Ishikawa (cell line): ENCODE data around the gene ANKRD28.

Experiments
- CEBPB ChIP-seq: IDR thresholded peaks from 2 replicates; pipeline ENCODE4 v1.6.1; 2012
- CREB1 ChIP-seq: IDR thresholded peaks from 2 replicates; pipeline ENCODE4 v1.6.1; 2012; ENCODE audit warnings: low read depth
- EGR1 ChIP-seq: IDR thresholded peaks from 2 replicates; pipeline ENCODE4 v1.6.1; 2012
- EP300 ChIP-seq: IDR thresholded peaks from 2 replicates; pipeline ENCODE4 v1.6.1; 2012; ENCODE audit warnings: borderline replicate concordance
- FOXM1 ChIP-seq: IDR thresholded peaks from 2 replicates; pipeline ENCODE4 v1.6.1; 2012; ENCODE audit warnings: low read depth, borderline replicate concordance
- MAX ChIP-seq: IDR thresholded peaks from 2 replicates; pipeline ENCODE4 v1.6.1; 2012
- NFIC ChIP-seq: IDR thresholded peaks from 2 replicates; pipeline ENCODE4 v1.6.1; 2012
- RAD21 ChIP-seq: IDR thresholded peaks from 2 replicates; pipeline ENCODE4 v1.6.1; 2012; ENCODE audit warnings: low read depth
- TAF1 ChIP-seq: IDR thresholded peaks from 2 replicates; pipeline ENCODE4 v1.6.1; 2012; ENCODE audit warnings: low read depth, mild to moderate bottlenecking
- TCF12 ChIP-seq: IDR thresholded peaks from 2 replicates; pipeline ENCODE4 v1.6.1; 2012; ENCODE audit warnings: low read depth
- TEAD4 ChIP-seq: IDR thresholded peaks from 2 replicates; pipeline ENCODE4 v1.6.1; 2012
- YY1 ChIP-seq: IDR thresholded peaks from 2 replicates; pipeline ENCODE4 v1.6.1; 2012; ENCODE audit warnings: low read depth
- ZBTB7A ChIP-seq: IDR thresholded peaks from 2 replicates; pipeline ENCODE4 v1.6.1; 2012; ENCODE audit warnings: low read depth
- TF ChIP-seq, protein P1 (sequence below): IDR thresholded peaks from 2 replicates; pipeline ENCODE4 v1.6.1; 2012; ENCODE audit warnings: low read depth, mild to moderate bottlenecking
- TF ChIP-seq, protein P2 (sequence below): IDR thresholded peaks from 2 replicates; pipeline ENCODE4 v1.6.1; 2012

Gene ANKRD28

DNA sequence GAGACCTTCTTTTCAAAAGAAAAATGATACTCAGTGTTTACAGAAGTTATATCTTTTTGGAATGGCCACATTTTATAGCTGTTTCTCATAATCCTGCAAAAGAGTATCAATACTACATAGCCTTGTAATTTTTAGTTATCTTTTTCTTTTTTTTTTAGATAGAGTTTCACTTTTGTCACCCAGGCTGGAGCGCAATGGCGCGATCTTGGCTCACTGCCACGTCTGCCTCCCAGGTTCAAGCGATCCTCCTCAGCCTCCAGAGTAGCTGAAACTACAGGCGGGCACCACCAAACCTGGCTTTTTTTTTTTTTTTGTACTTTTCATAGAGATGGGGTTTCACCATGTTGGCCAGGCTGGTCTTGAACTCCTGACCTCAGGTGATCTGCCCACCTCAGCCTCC is 53.6 kb downstream of the ANKRD28 start:
- no peak for TF ChIP-seq TEAD4
- no peak for TF ChIP-seq EGR1

GRCh38 chr3:15743587-15744009 is 54.2 kb downstream of the ANKRD28 start:
- no peak for TF ChIP-seq YY1
- TF ChIP-seq, protein P1, sequence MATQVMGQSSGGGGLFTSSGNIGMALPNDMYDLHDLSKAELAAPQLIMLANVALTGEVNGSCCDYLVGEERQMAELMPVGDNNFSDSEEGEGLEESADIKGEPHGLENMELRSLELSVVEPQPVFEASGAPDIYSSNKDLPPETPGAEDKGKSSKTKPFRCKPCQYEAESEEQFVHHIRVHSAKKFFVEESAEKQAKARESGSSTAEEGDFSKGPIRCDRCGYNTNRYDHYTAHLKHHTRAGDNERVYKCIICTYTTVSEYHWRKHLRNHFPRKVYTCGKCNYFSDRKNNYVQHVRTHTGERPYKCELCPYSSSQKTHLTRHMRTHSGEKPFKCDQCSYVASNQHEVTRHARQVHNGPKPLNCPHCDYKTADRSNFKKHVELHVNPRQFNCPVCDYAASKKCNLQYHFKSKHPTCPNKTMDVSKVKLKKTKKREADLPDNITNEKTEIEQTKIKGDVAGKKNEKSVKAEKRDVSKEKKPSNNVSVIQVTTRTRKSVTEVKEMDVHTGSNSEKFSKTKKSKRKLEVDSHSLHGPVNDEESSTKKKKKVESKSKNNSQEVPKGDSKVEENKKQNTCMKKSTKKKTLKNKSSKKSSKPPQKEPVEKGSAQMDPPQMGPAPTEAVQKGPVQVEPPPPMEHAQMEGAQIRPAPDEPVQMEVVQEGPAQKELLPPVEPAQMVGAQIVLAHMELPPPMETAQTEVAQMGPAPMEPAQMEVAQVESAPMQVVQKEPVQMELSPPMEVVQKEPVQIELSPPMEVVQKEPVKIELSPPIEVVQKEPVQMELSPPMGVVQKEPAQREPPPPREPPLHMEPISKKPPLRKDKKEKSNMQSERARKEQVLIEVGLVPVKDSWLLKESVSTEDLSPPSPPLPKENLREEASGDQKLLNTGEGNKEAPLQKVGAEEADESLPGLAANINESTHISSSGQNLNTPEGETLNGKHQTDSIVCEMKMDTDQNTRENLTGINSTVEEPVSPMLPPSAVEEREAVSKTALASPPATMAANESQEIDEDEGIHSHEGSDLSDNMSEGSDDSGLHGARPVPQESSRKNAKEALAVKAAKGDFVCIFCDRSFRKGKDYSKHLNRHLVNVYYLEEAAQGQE = no peak

GRCh38 chr3:15731024-15731423 is 66.8 kb downstream of the ANKRD28 start:
- no peak for TF ChIP-seq EP300
- TF ChIP-seq RAD21 = no peak
- no peak for TF ChIP-seq EGR1
- TF ChIP-seq, protein P1 = no peak
- no peak for TF ChIP-seq CREB1
- TF ChIP-seq, protein P2, sequence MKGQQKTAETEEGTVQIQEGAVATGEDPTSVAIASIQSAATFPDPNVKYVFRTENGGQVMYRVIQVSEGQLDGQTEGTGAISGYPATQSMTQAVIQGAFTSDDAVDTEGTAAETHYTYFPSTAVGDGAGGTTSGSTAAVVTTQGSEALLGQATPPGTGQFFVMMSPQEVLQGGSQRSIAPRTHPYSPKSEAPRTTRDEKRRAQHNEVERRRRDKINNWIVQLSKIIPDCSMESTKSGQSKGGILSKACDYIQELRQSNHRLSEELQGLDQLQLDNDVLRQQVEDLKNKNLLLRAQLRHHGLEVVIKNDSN = no peak
- no peak for TF ChIP-seq ZBTB7A
- TF ChIP-seq FOXM1 = no peak
- TF ChIP-seq NFIC = no peak
- no peak for TF ChIP-seq TCF12
- TF ChIP-seq TAF1 = no peak
- TF ChIP-seq TEAD4 = no peak
- no peak for TF ChIP-seq YY1
- TF ChIP-seq MAX = no peak

DNA sequence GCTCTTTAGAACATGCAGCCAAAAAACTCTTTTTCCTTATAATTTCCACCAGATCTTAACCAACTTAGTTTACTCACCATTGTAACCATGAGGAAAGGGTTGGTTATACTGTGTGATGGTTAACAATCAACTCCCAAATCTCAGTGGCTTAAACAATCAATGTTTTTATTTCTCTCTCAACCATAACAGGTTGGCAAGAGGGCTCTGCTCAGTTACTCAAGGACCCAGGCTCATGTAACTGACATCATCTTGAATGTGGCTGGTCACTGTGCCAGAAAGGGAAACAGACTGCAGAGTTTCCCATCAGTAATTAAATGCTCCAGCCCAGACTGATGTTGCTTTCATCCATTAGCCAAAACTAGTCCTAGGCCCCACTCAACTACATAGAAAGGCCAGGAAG is 69.0 kb downstream of the ANKRD28 start:
- TF ChIP-seq ZBTB7A (no peak), EGR1 (no peak), EP300 (no peak)
- TF ChIP-seq, protein P1 = no peak

- TF ChIP-seq CEBPB = no peak
- no peak for TF ChIP-seq ZBTB7A
- no peak for TF ChIP-seq RAD21
- TF ChIP-seq EGR1 = no peak
- TF ChIP-seq, protein P2 = no peak
- TF ChIP-seq, protein P1 = no peak
- TF ChIP-seq YY1 = no peak
- TF ChIP-seq TAF1 = no peak
- TF ChIP-seq FOXM1 = no peak
- TF ChIP-seq TCF12 = no peak
- TF ChIP-seq CREB1 = no peak
- TF ChIP-seq MAX = no peak
- TF ChIP-seq NFIC = no peak
- TF ChIP-seq TEAD4 = no peak
- no peak for TF ChIP-seq EP300
Observed at GRCh38 chr3:15726881-15727280, 70.9 kb downstream of the ANKRD28 start.
